NCI-H2196 (cell line): ENCODE measurements around the gene RFC1.
"Not testable (repeated sequence)": the region's sequence is repeated elsewhere in the genome, so short reads cannot be mapped to it uniquely, and the experiment has no call there.

Experiments
- DNase-seq: peaks from one replicate; lab custom pipeline; 2025; ENCODE audit not compliant: unreplicated experiment; lab: John Stamatoyannopoulos, UW

RFC1 gene

DNA sequence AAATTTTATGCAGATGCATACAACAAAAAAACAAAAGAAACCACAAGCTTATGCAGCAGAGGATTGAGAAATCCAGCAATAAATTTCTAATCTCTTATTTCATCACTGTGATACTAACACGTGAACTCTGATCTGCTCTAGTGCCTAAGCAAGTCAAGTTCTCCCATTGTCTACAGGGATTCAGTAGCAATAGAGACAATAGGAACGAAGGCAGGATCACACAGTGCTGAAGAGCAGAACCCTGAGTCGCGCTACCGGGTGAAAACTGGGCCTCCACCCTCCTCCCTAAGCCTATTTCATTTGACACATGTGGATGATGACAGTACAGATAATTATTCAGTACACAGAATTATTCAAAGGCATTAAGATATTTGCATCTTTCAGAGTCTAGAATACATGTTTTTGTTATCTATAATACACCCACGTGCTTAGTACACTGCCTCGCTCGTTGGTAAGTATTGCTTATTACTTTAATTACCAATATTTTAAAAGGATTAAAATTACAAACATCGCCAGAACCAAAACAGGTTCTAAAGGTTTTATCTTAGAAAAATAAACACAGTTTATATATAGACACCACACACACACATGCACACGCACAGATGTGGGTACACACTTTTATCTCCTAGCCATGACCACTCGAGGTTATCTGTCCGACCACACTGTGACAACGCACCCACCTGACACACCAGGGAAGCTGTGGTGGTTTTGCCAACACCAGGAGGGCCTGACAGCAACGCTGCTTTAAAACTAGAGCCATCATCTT, 60.1 kb downstream of the RFC1 start:
- DNase-seq = no peak

DNA sequence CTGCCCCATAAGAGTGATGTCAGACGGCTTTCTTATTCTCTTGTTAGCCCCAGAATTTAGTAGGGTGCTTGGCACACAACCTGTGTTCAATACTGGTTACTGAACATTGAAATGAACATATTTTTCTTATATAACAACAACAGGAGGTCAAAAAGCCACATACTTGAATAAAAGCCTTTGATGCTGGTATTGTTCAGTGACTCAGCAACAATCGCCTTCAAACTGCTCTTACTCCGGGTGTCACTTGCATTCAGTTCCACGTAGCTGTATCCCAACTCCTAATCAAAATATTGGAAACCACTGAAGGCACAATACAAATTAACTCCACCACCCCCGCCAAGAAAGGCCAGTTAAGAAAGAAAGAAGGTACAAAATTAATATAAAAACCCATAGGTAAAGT, 61.5 kb downstream of the RFC1 start:
- no peak for DNase-seq

DNA sequence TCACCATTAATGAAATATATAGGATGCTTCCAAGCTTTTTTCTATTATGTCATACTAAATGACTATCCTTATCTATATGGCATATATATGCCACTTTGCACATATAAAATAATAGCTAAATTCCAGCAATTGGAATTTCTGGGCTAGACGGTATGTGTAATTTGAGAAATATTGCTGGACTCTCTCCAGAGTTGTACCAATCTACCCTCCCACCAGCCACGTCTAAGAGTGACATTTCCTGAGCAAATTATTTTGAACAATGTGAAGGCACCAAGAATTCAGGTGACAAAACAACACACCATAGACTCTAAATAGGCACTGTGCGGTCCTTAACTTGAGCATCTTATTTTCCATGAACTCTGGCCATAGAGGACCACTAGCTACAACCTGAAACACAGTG, 62.3 kb downstream of the RFC1 start:
- no peak for DNase-seq

DNA sequence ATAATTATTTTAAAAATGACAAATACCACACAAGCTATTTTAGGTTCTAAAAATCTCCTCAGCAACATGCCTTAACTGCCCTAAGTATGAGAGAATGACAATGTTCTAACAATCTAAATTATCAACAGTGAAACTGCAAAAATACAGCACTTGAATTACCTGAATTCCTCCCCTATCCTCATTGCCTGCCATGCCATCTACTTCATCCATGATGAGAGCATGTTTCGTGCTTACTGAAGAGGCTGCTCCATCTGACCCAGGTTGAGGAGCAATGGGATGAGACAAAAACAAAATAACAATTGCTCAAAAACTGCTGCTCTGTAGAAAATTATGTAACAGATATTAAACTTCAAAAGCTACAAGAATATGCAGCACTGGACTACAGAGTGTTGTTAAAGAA, 63.3 kb downstream of the RFC1 start:
- DNase-seq = no peak

DNA sequence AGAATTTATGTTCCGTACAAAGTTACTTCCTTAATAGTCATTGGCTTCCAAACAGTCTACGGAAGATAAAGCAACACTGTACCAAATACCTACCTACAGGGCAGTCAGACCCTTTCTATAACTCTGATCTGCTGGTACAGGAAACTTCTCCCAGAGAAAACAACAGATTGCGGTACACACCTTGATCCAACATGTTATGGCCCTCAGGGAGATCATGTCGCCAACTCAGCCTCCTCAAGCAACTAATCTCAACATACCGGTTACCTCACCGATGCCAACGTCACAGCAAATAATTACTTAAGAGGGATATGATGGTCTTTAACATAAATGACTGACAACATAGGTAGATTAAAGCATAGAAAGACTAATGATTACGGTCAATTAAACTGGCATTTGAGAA, 70.4 kb downstream of the RFC1 start:
- no peak for DNase-seq

DNA sequence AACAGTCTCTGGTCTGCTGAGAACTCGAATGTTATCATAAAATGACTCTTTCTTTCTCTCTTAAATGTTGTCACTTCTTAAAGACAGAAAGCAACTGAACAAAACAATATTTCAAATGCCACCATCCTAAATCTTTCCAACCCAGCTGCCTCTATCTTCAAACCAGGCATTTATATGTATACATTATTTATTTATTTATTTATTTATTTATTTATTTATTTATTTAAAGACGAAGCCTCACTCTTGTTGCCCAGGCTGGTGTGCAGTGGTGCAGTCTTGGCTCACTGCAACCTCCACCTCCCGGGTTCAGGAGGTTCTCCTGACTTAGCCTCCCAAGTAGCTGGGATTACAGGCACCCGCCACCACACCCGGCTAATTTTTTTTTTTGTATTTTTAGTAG, 73.7 kb downstream of the RFC1 start:
- DNase-seq = not testable (repeated sequence)

DNA sequence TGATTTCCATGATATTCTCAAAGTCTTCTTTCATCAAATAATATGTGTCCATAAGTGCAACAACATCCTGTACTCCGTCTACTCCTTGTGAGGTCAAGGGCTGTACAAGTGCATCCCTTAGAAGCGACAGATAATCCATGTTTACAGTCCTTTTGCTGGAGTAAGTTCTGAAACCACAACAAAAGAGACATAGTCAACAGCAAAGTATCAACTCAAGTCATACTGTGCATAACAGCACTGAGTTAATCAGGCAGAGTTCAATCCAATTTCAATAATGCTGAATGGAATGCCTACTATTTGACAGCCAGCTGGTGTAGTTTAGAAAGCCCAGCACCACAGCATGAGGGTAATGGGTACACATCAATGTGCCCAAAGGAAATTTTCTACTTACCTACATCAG, 74.5 kb downstream of the RFC1 start:
- no peak for DNase-seq

DNA sequence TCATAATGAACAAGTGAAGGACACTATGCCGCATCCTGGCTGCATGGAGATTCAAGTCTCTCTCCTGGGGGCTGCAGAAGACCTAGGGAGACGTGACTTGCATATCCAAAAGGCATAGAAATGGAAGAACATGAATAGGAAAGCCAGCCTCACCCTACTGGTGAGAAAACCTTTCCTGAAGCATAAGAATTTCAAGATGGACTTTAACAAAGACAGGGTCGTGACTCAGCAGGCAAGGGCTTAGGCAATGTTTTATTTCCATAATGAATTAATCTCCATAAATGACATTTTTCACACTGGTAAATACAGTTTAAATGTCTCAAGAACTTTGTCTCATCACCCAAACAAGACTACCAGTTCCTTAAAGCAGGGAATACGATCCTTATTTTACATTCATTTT, 78.9 kb downstream of the RFC1 start:
- DNase-seq = no peak

DNA sequence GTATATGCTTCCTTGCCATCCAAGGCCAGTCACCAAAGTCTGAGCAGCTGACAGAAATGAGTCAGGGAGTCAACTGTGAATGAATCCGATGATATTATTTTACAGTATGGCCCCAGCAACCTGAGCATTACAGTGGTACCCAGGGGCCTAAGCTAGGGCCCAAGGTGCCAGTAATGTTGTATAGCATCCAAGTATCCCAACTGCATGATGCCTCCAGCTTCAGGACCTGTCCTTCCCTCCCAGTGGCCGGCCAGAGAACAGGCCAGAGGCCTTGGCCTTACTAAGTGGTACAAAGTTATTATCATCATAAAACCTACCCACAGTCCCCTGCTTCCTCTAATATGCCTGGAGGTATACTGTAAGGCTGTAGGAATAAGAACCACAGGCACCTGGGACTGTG, 79.9 kb downstream of the RFC1 start:
- no peak for DNase-seq

DNA sequence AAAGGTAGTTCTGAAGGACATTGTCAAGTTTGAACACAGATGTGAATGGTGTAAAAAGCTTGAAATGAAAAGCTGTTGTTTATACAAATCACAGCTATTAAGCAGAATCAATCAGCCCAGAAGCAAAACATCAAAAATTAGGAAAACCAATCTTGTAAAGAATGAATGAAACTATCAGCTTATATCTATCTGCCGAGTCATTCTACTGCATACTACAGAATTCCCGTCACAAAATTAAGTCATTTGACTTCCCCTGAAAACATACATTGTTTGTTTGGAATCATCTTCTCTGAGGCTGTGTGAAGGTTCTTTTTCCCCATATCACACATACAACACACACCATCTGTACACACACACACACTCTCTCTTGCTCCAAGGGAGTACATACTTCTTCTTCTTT, 80.3 kb downstream of the RFC1 start:
- DNase-seq = no peak

DNA sequence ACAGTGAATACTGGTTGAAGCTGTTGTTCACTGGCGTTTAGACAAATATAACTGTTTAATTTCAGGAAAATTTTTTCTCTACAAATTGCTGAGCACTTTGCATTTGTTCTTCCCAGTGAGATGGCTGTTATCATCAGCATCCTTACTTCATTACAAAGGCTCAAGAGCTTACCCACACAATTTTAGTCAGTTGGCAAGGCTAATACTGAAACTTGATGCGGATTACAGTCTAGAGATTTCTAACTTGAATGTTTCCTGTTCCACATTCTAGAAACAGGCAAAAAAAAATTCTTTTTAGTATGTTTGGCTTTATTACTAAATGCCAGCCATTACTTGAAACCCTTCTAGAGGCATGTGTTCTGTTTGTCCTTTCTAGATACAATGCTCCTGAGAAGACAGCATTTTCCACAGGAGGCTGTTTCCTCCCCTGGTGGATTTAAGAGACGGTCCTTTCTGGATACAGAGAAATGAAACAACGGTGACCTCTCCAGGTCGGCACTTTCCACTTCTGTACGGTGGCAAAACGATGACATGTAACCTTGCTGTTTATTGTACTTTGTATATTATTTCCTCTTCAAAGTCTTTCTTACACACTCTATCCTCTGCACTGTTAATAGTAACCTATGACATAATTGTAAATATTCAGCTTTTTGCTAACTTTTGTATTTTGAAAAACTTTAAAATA, 80.9 kb downstream of the RFC1 start:
- no peak for DNase-seq

DNA sequence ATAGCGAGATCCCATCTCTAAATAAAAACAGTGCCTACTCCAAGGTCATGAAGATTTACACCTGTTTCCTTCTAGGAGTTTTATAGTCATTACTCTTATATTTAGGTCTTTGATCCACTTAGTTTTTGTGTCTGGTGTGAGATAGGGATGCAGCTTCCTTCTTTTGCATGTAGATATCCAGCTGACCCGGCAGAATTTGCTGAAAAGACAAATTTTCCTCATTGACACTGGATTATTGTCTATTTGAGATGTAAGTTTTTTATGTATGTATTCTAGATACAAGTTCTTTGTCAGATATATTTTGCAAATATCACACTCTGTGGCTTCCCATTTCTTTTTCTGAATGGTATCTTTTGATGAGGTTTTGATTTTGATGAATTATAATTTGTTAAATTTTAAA, 85.4 kb downstream of the RFC1 start:
- no peak for DNase-seq

DNA sequence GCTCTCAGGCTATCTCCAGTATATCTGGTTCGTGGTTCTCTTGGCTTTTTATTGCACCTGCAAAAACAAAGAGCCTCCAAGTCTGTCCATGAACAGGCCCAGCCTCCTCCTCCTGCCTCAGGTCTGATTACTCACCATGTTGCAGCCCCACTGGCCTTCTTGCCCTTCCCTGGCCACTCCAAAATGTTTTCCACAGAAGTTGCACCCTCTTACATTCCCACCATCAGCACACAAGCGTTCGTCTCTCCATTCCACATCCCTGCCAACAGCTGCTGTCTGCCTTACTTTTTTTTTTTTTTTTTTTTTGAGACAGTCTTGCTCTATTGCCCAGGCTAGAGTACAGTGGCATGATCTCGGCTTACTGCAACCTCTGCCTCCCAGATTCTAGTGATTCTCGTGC, 86.7 kb downstream of the RFC1 start:
- DNase-seq = no peak

DNA sequence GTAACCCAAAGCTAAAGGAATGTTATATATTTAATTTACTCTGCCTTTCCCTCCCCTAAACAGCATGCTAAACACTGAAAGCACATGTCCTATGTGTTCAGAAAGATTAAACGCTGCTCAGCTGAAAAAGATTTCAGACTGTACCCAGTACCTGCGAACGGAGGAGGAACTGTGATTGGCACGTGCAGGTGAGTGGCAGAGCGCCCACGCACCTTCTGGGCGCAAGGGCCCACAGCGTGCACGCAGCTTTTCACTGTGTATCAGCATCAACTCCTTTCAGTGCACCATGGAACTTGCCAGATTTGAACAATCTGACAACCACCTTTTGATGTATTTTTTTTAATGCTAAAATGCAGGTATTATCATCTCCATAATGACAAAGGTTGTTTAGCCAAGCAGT, 87.7 kb downstream of the RFC1 start:
- DNase-seq = no peak

DNA sequence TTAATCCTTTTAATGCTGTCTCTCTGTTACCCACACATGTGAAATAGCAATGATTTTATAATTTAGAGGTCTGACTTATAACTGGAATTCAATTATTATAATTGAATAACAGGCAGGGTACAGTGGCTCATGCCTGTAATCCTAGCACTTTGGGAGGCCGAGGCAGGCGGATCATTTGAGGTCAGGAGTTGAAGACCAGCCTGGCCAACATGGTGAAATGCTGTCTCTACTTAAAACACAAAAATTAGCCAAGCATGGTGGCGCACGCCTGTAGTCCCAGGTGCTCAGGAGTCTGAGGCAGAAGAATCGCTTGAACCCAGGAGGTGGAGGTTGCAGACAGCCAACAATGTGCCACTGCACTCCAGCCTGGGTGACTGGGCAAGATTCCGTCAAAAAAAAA, 88.5 kb downstream of the RFC1 start:
- DNase-seq = not testable (repeated sequence)

DNA sequence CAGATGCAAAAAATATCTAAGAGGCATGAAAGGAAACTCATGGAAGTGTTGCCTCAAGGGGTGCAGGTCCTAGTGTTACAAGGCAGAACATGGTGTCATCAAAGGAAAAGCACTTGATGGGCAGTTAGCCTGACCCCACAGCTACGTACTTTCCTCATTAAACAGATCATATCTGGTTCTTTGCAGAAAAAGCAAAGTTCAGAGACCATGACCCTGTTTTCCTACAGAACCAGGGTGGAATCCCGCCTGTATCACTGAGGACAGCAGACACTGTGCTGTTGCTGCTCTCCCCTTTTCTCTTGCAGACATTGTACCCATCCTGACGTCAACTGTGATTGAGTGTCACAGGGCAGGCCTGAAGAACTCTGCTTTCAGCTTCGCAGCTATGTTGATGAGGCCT, 91.7 kb downstream of the RFC1 start:
- DNase-seq = no peak

DNA sequence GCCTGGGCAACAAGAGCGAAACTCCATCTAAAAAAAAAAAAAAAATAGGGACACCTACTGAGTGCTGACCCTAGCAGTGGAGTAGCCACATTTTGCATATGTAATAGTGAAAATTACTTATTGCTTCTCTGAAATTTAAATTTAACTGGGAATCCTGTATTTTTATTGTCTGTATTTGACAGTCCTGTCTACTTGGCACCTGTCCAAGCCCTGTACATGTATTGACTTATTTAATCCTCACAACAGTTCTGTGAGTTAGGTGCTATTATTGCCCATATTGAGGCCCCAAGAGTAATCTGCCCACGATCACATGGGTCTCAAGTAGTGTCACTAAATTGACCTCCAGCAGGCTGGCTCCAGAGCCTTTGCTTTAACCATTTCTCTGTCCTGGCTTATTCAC, 102.3 kb downstream of the RFC1 start:
- DNase-seq = no peak

DNA sequence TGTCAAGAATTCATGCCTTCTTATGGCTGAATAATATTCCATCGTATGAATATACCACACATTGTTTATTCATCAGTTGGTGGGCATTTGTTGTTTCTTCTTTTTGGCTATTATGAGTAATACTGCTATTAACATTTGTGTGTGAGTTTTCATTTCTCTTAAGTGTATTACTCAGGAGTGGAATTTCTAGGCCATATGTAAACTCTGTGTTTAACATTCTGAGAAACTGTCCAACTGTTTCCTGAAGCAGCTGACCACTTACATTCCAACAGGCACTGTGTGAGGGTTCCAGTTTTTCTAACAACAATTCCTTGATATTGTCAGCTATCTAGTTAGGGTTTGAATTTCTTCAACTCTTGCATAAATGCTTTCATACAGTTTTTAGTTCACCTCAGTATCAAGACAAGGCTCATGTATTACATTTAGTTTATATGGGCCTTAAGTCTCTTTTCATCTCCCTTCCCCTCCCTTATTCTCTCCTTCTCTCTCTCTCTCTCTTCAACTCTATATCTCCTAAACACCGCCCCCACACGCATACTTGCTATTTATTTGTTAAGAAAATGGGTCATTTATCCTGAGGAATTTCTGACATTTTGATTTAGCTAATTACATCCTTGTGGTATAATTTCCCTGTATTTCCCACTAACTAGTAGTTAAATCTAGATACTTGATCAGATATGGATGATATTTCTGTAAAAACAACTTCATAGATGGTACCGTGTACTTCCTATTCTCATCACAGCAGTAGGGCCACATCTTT, 106.4 kb downstream of the RFC1 start:
- no peak for DNase-seq

DNA sequence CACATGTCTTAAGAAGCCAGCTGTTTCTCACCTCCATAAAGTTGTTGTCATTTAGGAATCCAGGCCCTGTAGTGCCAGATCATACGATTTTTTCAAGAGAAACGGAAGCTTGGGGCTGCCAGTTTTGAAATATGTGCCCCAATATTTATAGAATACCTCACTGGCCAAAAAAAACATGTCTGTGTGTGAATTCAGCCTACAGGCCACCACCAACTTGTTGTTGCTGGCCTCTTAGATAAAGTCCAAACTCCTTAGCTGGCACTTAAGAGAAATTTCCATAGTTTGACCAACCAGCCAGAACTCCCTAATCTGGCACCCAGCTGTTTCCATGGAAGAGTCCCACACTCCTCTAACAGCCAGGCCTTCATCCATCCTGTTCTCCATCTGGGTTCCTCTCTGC, 109.7 kb downstream of the RFC1 start:
- DNase-seq = no peak

DNA sequence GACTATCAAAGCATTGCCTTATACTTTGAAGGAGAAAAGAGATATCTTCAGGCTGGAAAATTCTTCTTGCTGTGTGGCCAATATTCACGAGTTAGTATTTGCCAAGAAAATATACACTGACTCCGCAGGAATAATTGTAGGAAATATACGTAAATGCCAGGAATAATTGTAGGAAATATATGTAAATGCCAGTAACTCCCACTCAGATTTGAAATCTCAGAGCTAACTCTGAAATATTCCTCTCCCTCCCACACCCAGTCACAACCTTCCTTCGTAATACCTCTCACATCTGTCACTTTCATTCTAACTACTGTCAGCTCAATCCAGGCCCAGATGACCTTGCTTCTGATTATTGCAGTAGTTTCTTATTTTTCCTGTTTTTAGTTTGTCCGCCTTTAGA, 110.3 kb downstream of the RFC1 start:
- DNase-seq = no peak

DNA sequence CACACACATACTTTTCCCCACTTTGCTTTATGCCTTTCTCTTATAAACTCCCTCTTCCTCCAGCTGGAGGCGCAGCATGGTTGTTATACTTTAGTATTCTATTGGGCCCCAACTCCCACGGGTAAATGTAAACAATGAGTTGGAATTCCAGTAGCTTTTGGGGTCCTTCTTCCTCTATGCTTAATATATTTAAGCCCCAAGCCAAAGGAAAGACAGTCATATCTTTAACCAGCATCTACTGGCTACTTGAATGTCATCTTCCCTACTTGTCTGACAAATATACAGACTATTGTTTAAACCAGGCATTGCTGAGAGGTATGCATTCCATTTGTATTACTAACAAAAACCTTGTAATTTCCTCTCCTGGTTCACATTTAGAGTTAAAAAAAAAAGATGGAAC, 110.9 kb downstream of the RFC1 start:
- DNase-seq = no peak

DNA sequence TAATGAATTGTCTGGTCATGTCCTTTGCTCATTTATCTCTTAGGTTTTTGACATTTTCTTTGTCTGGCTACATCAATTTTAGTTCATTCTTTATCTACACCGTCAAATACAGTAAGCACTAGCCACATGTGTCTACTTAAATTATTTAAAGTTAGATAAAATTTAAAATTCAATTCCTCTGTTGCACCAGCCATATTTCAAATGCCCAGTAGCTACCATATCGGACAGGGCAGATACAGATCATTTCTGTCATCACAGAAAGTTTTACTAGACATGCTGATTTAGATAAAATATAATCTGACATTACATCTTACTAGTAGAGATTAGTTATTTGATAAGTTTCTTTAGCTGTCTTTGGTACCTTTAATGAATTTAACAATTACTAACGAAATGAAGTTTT, 122.7 kb downstream of the RFC1 start:
- no peak for DNase-seq
